GM19351 (cell line): Measurements from ENCODE around the gene CYYR1.

Experiments used
- ATAC-seq: cut with Tn5 transposase; IDR thresholded peaks from one replicate; pipeline ENCODE4 v1.9.1; 2021; ENCODE audit warnings: mild to moderate bottlenecking, moderate library complexity; ENCODE audit not compliant: unreplicated experiment

Gene CYYR1

DNA sequence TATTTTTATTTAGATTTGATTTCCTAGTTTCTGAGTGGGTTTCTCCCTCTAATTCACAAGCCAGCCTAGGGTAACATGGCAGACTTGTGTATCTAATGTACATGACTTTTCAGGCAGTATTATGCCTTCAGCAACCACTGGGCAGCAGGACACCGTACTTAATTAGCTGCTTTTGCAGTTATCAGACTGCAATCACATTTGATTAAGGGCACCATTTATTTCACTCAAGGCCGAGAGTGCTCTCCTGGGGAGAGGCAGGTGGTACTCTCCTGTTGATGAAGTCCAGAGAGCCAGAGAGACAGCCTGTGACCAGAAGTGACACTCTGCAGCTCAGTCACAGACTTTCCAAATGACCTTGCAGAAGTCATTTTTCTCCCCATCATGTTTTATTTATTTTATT, 18.7 kb downstream of the CYYR1 start:
- no peak for ATAC-seq

DNA sequence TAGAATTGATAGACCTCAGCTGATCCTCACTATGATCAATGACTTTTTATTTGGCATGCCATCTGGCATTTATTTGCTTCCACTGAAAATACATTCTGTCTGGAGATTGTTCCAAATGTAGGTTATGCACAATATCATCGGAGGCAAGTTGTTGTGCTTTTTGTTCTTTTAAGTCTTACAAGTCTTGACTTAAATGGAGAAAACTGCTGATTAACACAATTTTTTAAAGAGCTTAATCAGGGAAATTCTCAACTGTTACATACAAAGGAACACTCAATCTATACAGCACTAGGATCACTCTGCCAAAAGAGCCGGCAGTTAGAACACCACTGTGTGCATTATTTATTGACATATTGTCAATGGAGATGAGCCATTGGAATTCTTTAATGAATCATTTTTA, 19.2 kb downstream of the CYYR1 start:
- no peak for ATAC-seq

DNA sequence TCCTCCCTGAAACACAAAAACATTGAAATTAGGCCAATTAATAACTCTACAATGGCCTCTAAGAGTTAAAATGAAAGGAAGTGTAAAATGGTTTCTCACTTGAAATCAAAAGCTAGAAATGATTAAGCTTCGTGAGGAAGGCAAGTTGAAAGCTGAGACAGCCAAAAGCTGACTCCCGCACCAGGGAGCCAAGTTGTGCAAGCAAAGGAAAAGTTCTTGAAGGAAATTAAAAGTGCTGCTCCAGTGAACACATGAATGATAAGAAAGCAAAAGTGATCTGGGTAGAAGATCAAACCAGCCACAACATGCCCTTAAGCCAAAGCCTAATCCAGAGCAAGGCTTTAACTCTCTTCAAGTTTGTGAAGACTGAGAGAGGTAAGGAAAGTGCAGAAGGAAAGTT, 22.8 kb downstream of the CYYR1 start:
- no peak for ATAC-seq

GRCh38 chr21:26546446-26547097, 26.5 kb downstream of the CYYR1 start:
- ATAC-seq: no peak

DNA sequence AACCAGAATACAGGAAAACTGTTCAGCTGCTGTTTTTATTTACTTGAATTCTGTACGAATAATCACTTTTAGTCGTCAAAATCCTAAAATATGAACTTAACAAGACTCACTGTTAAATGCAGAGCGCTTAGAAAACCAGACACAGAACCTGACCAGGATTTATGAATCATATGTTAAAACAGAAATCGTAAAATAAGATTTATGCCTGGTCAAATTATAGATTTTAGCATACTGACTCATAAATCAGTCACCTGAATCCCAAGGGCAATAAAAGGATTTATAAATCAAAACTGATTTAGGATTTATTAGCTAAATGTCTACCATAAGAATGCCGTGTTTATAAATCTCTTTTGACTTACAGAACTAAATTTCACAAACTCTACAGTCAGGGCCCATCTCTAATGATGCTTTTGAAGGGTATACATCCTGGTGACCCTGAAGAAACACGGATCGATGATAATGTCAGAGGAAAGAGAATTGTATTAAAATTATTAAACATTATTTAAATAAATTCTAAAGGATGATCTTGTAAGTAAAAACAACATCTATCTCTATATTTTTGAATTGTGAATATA, 28.8 kb downstream of the CYYR1 start:
- no peak for ATAC-seq

DNA sequence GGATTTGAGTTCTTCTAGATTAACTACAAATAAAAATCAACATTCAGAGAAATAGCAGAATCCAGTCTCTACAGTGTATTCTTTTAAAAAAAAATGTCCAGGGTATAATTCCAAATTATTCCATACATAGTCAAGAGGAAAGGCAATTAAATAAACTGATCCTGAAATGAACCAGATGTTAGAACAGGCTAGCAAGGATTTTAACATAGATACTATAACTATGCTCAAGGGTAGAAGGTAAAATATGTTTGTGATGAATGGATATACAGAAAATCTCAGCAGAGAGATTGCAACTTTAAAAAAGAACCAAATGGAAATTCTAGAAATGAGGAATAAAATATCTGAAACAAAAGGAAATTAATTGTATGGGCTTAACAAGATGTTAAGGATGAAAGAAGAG, 32.4 kb downstream of the CYYR1 start:
- ATAC-seq: no peak

DNA sequence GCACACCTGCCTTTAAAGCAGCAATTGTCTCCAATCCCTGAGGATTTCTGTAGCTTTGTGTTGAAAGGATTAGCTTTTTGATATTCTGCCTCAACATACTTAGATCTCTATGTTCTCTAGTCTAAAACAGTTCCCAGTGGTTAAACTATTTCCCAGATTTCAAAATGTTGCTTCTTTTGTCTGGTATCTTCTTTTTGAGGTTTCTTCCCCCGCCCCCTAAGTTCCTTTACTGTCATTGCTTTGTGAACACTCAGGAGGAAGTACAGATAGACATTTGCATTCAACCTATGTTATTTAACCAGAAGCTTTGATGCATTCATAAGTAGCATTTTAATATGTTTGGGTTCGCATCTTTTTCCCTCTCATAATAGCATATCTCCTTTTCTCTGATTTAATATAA, 33.5 kb downstream of the CYYR1 start:
- ATAC-seq: no peak

DNA sequence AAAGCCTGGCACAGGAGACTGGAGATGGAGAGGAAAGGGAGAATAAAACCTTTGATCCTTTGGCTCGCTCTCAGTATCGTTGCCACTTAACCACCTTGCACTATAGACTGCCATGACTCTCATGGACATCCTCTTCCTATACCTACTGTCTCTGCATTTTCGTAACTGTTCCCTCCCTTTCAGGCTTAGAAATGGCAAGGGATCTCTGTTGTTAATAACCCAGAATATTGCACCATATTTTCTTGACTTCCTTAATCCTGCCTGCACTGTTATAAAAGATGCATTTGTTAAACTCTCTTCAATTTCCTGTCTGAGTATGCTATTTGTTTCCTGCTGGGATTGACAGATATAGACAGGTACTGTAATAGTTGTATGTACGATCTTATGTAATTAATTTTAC, 38.6 kb downstream of the CYYR1 start:
- ATAC-seq: no peak

DNA sequence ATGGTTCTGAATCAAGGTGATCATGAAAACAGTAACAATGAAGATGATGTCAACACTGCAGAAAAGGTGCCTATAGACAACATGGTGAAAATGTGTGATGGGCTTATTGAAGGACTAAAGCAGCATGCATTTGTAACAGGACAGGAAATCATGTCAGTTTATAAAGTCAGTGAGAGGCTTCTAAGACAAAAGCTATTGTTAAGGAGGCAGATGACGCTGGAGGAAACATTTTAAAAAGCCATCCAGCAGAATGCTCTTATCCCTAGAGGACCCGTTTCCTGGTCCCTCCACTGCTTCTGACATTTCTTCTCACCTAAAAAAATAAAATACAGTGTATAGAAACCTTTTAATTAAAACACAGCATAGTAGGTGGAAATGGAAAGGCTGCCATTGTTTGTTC, 40.9 kb downstream of the CYYR1 start:
- ATAC-seq: no peak

- ATAC-seq: no peak
Observed at GRCh38 chr21:26529526-26529925, 43.6 kb downstream of the CYYR1 start.

DNA sequence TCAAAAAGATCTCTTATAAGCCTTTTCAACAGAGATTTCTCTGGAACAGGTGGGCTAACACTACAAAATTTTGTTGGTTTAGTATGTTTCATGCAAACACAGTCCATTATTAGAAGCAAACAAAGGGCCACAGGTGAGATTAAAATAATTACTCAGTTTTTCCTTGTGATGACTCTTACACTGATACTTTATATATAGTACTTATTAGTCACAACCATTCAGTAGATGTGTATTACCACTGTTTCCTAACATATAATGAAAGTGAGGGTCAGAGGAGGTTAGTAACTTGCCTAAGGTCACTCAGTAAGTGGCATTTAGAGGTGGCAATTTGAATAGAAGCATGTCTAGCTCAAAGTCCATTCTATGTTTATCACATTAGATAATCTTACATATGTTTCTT, 44.2 kb downstream of the CYYR1 start:
- ATAC-seq: no peak

GRCh38 chr21:26522704-26523103, 50.4 kb downstream of the CYYR1 start:
- no peak for ATAC-seq

- no peak for ATAC-seq
Observed at GRCh38 chr21:26519142-26519541, 53.9 kb downstream of the CYYR1 start.

- ATAC-seq: no peak
Observed at GRCh38 chr21:26515257-26515656, 57.8 kb downstream of the CYYR1 start.

GRCh38 chr21:26513212-26513611, 59.9 kb downstream of the CYYR1 start:
- no peak for ATAC-seq

GRCh38 chr21:26512664-26513063, 60.4 kb downstream of the CYYR1 start:
- no peak for ATAC-seq

DNA sequence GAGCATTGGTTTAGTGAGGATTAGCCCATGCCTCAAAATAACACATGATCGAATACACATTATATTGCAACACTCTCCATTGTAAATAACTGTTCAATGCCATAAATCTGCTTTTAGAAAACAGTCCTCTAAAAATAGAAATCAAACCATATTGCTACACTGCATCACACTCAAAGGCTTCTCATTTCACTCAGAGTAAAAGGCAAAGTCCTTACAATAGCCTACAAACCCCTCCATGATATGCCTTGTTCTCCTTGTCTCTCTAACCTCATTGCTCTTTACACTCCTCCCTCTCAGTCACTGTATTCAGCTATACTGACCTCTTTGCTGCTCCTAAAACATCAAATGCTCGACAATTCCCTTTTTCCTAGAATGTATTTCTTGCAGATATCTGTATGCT, 64.2 kb downstream of the CYYR1 start:
- ATAC-seq: no peak

DNA sequence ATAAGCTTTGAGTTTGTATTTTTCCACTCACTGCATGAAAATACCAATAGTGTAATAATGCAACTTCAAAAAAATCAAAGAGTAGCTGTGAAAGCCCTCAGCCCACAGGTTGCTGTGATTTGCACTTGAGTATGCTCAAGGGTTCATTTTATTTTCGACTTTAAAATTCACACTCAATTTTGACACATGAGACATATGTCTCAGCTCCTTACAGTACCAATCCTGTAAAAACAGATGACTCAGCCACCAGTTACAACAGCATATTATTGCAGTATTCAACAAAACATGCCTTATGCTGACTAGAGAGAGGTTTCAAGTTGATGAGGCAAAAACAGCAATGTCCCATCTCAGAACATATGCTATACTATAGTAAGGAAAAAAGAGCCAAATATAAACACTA, 66.1 kb downstream of the CYYR1 start:
- ATAC-seq: no peak

- no peak for ATAC-seq
Observed at GRCh38 chr21:26505211-26505610, 67.9 kb downstream of the CYYR1 start.

GRCh38 chr21:26503414-26503813, 69.7 kb downstream of the CYYR1 start:
- ATAC-seq: no peak

DNA sequence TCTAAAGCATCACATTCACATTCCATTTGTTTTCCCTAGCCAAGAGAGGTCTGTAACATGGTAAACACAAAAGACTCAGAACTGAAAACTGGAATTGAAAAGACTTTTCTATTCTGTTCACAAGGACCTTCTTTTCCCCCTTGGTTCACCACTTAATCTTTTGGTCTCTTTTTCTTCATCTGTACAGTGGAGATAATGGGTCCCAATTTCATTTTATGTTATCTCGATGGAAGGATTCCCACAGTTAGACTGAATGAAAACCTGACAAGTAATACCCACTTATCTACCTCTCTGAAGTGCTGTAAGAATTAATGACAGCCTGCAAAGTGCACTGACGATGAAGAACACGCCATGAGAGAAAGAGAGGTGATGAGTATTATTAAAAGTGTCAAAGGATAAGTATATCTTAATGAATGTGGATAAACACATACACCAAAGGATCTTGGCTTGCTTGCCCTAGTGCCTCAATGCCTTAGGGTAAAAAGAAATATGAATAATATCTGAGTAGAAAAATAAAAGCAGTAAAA, 71.5 kb downstream of the CYYR1 start:
- no peak for ATAC-seq

DNA sequence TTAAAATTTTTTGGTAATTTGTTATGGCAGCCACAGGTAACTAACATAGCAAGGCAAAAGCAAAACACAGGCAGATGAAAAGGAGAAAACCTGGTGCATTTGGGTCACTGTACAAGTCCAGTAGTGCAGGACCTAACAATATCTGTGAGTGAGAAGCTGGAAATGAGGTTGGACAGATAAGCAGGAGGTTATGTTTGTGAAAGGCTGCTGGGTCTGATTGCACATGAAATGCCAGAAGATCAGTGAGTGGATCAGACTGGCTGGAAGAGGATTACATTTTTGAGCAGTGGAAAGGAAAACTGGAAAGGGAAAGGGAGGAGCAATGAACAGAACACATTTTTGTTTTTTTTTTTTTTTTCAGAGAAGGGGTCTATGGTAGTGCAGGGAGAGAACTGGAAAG, 73.6 kb downstream of the CYYR1 start:
- ATAC-seq: no peak

GRCh38 chr21:26495283-26495849, 77.7 kb downstream of the CYYR1 start:
- ATAC-seq: no peak
